SK-N-SH treated with all-trans-retinoic acid at 6 μM for 48 hours (cell line): ENCODE data around the gene VSIG10L.

ENCODE experiments used
- ATAC-seq: fragments of 200-7000 bp; cut with Tn5 transposase; 3 replicates; pipeline ENCODE4 v1.9.1; 2020; ENCODE audit warnings: mild to moderate bottlenecking, moderate library complexity
- ARNTL ChIP-seq: fragments of 450-650 bp; formaldehyde crosslinking; IDR thresholded peaks from 2 replicates; pipeline ENCODE4 v1.5.0; 2020; ENCODE audit warnings: low read depth, mild to moderate bottlenecking, moderate library complexity, borderline replicate concordance
- BACH2 ChIP-seq: fragments of 250-450 bp; sonication (Bioruptor Pico); IDR thresholded peaks from 2 replicates; pipeline ENCODE4 v1.9.0; 2021; ENCODE audit warnings: mild to moderate bottlenecking, borderline replicate concordance
- CREB5 ChIP-seq: fragments of 250-450 bp; sonication (Bioruptor Pico); IDR thresholded peaks from 2 replicates; pipeline ENCODE4 v1.5.1; 2020; ENCODE audit warnings: low read depth, mild to moderate bottlenecking, moderate library complexity
- CSDC2 ChIP-seq: fragments of 250-450 bp; sonication (Bioruptor Pico); IDR thresholded peaks from 2 replicates; pipeline ENCODE4 v1.5.0; 2020; ENCODE audit warnings: mild to moderate bottlenecking, moderate library complexity
- CSRNP3 ChIP-seq: fragments of 250-450 bp; sonication (Bioruptor Pico); IDR thresholded peaks from 2 replicates; pipeline ENCODE4 v1.5.1; 2021; ENCODE audit warnings: mild to moderate bottlenecking, moderate library complexity
- ESRRG ChIP-seq: fragments of 250-450 bp; sonication (Bioruptor Pico); IDR thresholded peaks from 2 replicates; pipeline ENCODE4 v1.6.1; 2021; ENCODE audit warnings: mild to moderate bottlenecking
- GLIS3 ChIP-seq: fragments of 250-450 bp; sonication (Bioruptor Pico); IDR thresholded peaks from 2 replicates; pipeline ENCODE4 v1.5.0; 2020; ENCODE audit warnings: mild to moderate bottlenecking, moderate library complexity
- ISL1 ChIP-seq: fragments of 250-450 bp; sonication (Bioruptor Pico); IDR thresholded peaks from 2 replicates; pipeline ENCODE4 v2.1.2; 2022; ENCODE audit warnings: mild to moderate bottlenecking, moderate library complexity
- OSR1 ChIP-seq: fragments of 250-450 bp; sonication (Bioruptor Pico); IDR thresholded peaks from 2 replicates; pipeline ENCODE4 v1.8.0; 2022; ENCODE audit warnings: moderate library complexity, mild to moderate bottlenecking, inconsistent platforms
- PATZ1 ChIP-seq: fragments of 250-450 bp; sonication (Bioruptor Pico); IDR thresholded peaks from 2 replicates; pipeline ENCODE4 v1.8.0; 2020; ENCODE audit warnings: mild to moderate bottlenecking, moderate library complexity, borderline replicate concordance
- PPARA ChIP-seq: fragments of 250-450 bp; sonication (Bioruptor Pico); IDR thresholded peaks from 2 replicates; pipeline ENCODE4 v1.5.0; 2020; ENCODE audit warnings: mild to moderate bottlenecking, borderline replicate concordance
- SNAI2 ChIP-seq: fragments of 250-450 bp; sonication (Bioruptor Pico); IDR thresholded peaks from 2 replicates; pipeline ENCODE4 v1.5.0; 2020; ENCODE audit warnings: mild to moderate bottlenecking, moderate library complexity
- TOX ChIP-seq: fragments of 250-450 bp; sonication (Bioruptor Pico); IDR thresholded peaks from 2 replicates; pipeline ENCODE4 v1.8.0; 2021; ENCODE audit warnings: mild to moderate bottlenecking, moderate library complexity, borderline replicate concordance
- TSHZ2 ChIP-seq: fragments of 250-450 bp; sonication (Bioruptor Pico); IDR thresholded peaks from 2 replicates; pipeline ENCODE4 v1.5.0; 2020; ENCODE audit warnings: mild to moderate bottlenecking, moderate library complexity
- ZFP3 ChIP-seq: fragments of 250-450 bp; sonication (Bioruptor Pico); IDR thresholded peaks from 2 replicates; pipeline ENCODE4 v1.5.0; 2020; ENCODE audit warnings: mild to moderate bottlenecking, moderate library complexity
- ZFP30 ChIP-seq: fragments of 450-650 bp; formaldehyde crosslinking; IDR thresholded peaks from 2 replicates; pipeline ENCODE4 v1.5.0; 2022; ENCODE audit warnings: mild to moderate bottlenecking, moderate library complexity

The VSIG10L gene

GRCh38 chr19:51327066-51328001 is 14.6 kb downstream of the VSIG10L start:
- no peak for ATAC-seq
- no peak for TF ChIP-seq TSHZ2 (CRISPR knock-in tag)

GRCh38 chr19:51326216-51327065 is 15.5 kb downstream of the VSIG10L start:
- TF ChIP-seq GLIS3 (CRISPR knock-in tag) (no peak), ISL1 (no peak), CSDC2 (CRISPR knock-in tag) (no peak), TOX (CRISPR knock-in tag) (no peak), ZFP3 (CRISPR knock-in tag) (no peak), BACH2 (CRISPR knock-in tag) (no peak), ARNTL (CRISPR knock-in tag) (no peak), PPARA (no peak), SNAI2 (CRISPR knock-in tag) (no peak), TSHZ2 (CRISPR knock-in tag) (no peak)
- no peak for ATAC-seq

GRCh38 chr19:51325161-51325976 is 16.6 kb downstream of the VSIG10L start:
- TF ChIP-seq CSRNP3 (no peak), ARNTL (CRISPR knock-in tag) (no peak), TOX (CRISPR knock-in tag) (no peak), OSR1 (no peak), BACH2 (CRISPR knock-in tag) (no peak), ZFP3 (CRISPR knock-in tag) (no peak), ZFP30 (no peak)
- no peak for ATAC-seq

GRCh38 chr19:51324167-51324481 is 17.8 kb downstream of the VSIG10L start:
- no peak for TF ChIP-seq PPARA
- TF ChIP-seq CREB5 (CRISPR knock-in tag) = no peak
- no peak for TF ChIP-seq TOX (CRISPR knock-in tag)
- TF ChIP-seq ESRRG (CRISPR knock-in tag) = no peak
- TF ChIP-seq ARNTL (CRISPR knock-in tag) = no peak
- no peak for TF ChIP-seq PATZ1 (CRISPR knock-in tag)
- TF ChIP-seq SNAI2 (CRISPR knock-in tag) = no peak
- no peak for ATAC-seq
